Putamen (tissue), 1 donor: ENCODE measurements around the gene GSTM2.

ENCODE experiments used
- DNase-seq: peaks from one replicate; pipeline ENCODE4 v3.0.0-alpha.2; 2016; ENCODE audit warnings: low spot score

GSTM2 gene

DNA sequence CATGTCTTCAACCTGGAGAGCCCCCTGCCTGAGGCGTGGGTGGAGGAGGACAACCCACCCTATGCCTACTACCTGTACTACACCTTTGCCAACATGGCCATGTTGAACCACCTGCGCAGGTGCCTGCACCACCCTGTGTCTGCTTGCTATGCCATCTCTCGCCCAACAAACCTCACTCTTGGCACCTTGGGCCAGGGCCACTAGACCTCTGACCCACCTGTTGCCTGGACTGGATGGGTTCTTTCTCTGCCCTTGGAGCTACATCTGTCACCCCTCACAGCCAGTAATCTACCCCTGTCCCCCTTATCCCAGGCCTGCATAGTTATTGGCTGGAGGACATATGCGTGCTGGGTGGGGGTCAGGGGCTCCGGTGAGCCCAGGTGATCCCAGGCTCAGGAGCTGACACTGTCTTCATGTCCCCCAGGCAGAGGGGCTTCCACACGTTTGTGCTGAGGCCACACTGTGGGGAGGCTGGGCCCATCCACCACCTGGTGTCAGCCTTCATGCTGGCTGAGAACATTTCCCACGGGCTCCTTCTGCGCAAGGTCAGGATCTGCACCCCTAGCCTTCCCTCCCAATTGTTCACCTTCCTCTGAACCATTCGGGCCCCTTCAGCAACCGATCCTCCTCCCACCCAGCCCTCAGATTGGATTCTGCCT, 38.4 kb upstream of the GSTM2 start:
- DNase-seq: no peak

GRCh38 chr1:109630081-109630897, 37.6 kb upstream of the GSTM2 start:
- no peak for DNase-seq

GRCh38 chr1:109630898-109631512, 36.9 kb upstream of the GSTM2 start:
- no peak for DNase-seq

DNA sequence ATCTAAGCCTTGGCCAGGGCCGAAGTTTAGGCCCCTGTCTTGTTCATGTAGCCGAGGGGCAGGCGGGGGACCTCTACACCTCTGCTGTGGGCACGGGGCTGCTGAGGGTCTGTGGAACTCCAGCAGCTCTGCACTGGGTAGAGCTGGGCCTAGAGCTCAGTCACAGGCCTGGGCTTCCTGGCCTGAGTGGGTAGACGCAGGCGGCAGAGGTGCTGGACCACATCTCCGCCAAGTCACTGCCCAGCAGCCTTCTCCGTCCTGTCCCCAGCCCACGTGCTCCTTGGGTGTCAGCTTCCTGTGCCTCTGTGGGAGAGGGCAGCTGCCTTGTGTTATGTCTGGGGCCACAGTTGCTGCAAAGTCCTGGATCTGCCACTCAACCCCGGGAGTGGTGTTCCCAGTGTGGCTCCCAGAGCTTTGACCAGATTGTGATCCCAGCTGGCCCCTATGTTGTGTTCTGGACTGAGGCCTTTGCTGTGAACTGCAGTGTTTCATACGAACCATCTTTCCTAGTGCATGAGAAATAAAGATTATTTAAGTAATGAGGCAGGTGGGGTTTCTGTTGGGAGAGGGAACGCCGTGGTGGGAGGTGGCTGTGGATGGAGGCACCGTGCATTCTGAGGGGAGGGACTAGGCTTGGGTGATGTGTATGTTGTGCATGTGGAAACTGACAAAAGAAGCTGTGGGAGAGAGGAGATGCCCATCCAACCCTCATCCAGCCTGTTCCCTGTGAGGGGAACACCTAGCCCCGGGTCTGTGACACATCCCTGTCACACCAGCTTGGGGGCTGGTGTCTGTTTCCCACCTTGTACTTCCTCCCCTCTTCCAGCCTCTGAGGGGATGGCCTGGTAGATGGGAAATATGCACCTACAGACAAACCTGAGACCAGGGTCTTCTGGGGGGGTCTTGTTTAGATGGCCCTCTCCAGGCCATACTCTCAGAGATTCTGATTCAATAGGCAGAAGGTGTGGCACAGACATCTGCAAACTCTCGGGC, 36.0 kb upstream of the GSTM2 start:
- no peak for DNase-seq

DNA sequence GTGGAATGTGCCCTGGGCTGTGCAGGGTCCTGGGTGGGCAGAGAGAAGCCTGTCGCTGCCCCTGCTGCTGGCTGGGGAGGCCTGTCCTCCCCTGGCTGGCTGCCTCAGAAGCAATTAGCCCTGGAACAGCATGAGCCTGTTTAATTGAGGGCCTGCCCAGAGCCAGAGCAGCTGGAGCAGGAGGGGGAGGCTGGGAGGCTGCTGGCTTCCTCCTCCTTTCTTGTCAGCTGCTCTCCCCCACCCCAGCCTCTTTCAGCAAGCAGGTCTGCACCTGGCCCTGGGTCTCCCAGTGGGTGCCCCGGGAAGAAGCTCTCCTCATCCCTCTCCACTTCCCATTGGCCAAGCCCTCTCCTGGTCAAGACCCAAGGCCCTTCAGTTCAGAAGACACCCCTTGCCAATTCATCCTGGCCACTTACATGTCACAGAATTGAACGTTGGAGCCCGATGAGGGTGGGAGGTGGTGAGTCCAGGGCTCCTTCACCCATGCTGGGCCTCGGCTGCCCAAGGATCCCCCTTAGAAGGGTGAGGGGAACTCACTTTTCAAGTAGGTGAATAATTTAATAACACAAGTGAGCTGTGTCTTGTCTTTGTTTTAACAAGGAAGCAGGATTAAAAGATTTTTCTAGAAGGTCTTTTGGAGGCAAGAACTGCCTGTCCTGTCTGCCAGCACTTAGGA, 35.0 kb upstream of the GSTM2 start:
- DNase-seq: no peak

GRCh38 chr1:109634292-109634691, 33.6 kb upstream of the GSTM2 start:
- DNase-seq: no peak

DNA sequence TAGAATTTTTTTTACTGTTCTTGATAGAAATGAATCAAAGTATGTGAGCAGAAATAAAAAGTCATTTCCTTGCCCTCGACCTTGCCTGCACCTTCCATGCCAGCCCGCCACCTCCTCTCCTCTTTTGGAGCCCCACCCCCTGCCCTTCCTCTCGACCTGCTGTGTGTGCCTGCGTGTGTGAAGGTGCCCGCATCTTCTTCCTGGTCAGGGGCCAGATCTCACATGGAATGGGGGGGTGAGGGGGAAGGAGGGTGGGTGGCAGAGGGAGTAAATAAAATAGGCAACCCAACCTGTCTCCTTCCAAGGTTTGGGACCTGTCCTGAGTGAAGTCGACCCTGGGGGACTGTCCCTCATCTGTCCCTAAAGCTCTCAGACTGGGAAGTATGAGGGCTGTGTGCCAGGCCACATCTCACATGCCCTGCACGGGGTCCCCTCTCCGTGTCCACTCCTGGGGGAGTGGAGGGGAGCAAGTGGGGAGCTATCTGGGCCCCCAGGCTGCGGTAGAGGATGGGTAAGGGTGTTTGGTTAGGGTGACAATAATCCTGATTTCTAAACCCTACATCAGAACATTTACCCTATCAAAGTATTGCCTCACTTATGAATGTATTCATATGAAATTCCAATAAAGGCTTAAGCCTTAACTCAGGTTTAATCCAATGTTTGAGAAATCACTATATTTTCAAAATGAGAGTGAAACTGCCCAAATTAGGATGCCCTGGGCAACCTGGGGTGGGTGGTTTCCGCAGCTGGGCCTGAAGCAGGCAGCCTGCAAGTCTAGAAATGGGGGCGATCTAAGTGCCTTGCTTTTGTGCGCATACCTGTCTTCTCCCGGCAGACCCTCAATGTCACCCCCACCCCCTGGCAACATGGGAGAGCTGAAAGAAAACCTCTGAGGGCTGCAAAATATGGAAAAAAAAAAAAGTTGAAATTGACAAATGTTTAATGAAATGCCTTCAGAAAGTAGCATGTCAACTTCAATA, 32.8 kb upstream of the GSTM2 start:
- DNase-seq: no peak

GRCh38 chr1:109635862-109636200, 32.0 kb upstream of the GSTM2 start:
- DNase-seq: no peak

GRCh38 chr1:109636201-109636952, 31.5 kb upstream of the GSTM2 start:
- DNase-seq: peak; percentile 78

DNA sequence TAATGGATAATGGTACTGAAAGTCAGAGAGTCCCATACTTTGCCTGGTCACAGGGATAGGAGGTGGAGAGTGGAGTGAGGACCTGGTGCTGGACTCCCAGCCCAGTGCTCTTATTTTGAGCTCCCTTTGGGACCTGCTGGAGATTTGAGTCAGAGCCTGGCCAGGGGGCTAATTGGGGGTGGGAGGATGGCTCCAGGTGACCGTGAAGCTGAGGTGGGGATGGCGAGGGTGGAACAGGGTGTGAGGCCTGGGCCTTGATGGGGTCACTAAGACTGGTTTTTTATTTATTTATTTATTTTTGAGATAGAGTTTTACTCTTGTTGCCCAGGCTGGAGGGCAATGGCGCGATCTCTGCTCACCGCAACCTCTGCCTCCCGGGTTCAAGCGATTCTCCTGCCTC, 30.4 kb upstream of the GSTM2 start:
- no peak for DNase-seq

DNA sequence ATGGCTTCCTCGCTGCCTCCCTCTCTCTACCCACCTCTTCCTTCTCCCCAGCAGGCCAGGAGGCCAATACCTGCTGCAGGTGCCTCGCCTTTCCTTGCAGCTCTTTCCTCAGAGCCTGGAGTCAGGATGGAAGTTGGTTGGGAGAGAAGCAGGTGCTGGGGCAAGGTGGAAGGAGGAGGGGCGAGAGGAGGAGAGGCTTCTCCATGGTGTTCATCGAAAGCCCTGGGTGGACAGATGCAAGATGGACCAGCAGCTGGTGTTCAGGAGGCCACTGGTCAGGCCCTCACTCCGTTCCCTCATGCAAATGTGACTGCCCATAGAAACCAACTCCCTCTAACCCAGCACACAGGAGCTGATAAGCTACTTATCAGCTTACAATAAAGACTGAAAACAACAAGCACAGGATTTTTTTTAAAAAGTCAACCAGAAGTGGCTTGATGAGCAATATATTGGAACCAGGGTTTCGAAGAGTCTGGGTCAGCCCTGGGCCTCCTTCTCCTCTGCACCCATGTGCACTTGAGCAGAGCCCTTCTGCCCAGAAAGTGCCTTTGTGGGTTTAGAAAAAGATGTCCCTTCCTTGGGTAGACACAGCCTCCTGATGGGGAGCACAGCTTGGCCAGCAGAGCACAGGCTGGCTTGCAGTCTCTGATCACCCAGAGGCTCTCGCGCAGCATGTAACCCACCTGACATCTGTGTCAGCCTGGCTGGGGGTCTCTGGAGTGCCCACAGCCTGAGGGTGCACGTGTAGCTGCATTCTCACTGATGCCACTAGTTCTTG, 28.6 kb upstream of the GSTM2 start:
- no peak for DNase-seq

DNA sequence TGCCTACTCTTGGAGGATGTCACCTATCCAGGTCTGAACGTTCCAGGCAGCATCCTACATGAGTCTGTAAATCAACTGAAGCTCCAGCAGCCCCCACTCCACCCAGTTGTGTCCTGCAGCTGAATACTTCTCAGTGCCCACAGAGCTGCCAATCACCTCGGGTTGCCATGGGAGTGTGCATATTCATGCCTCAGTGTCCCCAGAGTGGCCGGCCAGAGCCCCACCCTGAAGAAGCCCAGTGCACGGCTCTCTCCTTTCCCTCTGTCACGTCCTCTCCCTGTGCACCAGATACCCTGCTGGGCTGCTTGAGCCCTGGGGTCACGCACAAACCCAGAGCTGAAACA, 28.0 kb upstream of the GSTM2 start:
- DNase-seq: no peak

GRCh38 chr1:109640285-109640865, 27.5 kb upstream of the GSTM2 start:
- no peak for DNase-seq

GRCh38 chr1:109641078-109641740, 26.6 kb upstream of the GSTM2 start:
- no peak for DNase-seq

GRCh38 chr1:109641861-109642260, 26.0 kb upstream of the GSTM2 start:
- no peak for DNase-seq

- no peak for DNase-seq
These were observed 25.2 kb upstream of the GSTM2 start for GRCh38 chr1:109642626-109643025.

DNA sequence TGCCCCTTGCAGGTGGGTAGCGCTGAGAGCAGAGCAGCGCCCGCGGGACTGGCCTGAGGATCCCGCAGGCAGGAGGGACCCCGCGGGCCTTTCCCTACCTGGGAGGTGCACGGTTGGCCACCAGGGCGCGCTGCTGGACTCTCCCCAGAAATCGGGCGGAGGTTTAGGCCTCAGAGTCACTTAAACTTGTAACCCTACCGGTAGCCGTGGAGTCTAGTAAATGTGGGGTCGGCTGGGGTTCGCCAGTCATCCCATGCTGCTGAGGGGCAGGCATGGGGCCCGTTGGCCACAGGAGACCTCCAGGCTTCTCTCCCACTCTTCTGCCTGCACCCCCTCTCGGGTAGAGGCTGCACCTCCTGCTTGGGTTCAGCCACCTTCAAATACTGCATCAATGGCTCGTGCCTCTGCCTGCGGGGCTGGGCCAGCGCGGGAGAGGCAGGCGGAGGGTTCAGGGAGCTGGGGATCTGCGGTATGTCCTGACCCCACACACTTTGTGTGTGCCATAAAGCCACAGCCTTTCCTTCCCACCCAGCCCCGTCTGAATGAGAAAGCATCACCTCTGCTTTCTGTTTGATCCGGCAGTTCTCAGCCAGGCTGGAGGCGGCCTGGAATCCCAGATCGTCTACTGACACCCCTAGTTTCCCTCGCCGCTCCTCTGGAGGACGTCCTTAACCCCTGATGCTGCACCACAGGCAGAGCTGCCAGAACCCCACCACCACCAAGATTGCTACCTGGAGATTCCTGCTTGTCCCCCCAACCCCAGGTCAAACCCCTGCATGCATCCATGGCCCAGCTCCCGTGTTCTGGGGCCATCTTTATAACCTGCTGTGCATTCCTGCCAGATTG, 24.2 kb upstream of the GSTM2 start:
- DNase-seq: no peak
